PC-3 (cell line): Measurements from ENCODE around the gene FSD1.

Experiments used
- EZH2 ChIP-seq: fragments of 300-600 bp; sonication (generic); IDR thresholded peaks from one replicate; pipeline ENCODE4 v1.6.1; 2017; ENCODE audit warnings: antibody characterized with exemption, mild to moderate bottlenecking, low read length; ENCODE audit not compliant: unreplicated experiment
- TF ChIP-seq, protein P1 (sequence below): fragments of 300-600 bp; sonication (generic); conservative IDR thresholded peaks from 2 replicates; pipeline ENCODE4 v1.5.1; 2017; ENCODE audit warnings: antibody characterized with exemption, low read depth, mild to moderate bottlenecking, low read length

- TF ChIP-seq EZH2, result no peak
- TF ChIP-seq, protein P1, sequence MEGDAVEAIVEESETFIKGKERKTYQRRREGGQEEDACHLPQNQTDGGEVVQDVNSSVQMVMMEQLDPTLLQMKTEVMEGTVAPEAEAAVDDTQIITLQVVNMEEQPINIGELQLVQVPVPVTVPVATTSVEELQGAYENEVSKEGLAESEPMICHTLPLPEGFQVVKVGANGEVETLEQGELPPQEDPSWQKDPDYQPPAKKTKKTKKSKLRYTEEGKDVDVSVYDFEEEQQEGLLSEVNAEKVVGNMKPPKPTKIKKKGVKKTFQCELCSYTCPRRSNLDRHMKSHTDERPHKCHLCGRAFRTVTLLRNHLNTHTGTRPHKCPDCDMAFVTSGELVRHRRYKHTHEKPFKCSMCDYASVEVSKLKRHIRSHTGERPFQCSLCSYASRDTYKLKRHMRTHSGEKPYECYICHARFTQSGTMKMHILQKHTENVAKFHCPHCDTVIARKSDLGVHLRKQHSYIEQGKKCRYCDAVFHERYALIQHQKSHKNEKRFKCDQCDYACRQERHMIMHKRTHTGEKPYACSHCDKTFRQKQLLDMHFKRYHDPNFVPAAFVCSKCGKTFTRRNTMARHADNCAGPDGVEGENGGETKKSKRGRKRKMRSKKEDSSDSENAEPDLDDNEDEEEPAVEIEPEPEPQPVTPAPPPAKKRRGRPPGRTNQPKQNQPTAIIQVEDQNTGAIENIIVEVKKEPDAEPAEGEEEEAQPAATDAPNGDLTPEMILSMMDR, result no peak
These were observed 43.7 kb upstream of the FSD1 start for GRCh38 chr19:4260613-4261191.
